ENCODE results near the gene ARFGAP3.

The ARFGAP3 gene

GRCh38 chr22:42825796-42826195 is 31.3 kb downstream of the ARFGAP3 start:
- in situ Hi-C loops (cut with MboI; ENCODE audit: low sequenced_read_pairs): no loop called here

GRCh38 chr22:42821386-42821785 is 35.7 kb downstream of the ARFGAP3 start:
- in situ Hi-C loops (cut with MboI; ENCODE audit: low sequenced_read_pairs): no loop called here

GRCh38 chr22:42820045-42820763 is 36.9 kb downstream of the ARFGAP3 start:
- in situ Hi-C loops (cut with MboI; ENCODE audit: low sequenced_read_pairs): no loop called here

GRCh38 chr22:42819412-42820044 is 37.5 kb downstream of the ARFGAP3 start:
- in situ Hi-C loops (cut with MboI; ENCODE audit: low sequenced_read_pairs): no loop called here

GRCh38 chr22:42817556-42817955 is 39.5 kb downstream of the ARFGAP3 start:
- in situ Hi-C loops (cut with MboI; ENCODE audit: low sequenced_read_pairs): no loop called here

GRCh38 chr22:42816336-42816735 is 40.7 kb downstream of the ARFGAP3 start:
- in situ Hi-C loops (cut with MboI; ENCODE audit: low sequenced_read_pairs): no loop called here

- in situ Hi-C loops (cut with MboI; ENCODE audit: low sequenced_read_pairs): no loop called here
These were observed 42.5 kb downstream of the ARFGAP3 start for GRCh38 chr22:42814616-42815015.

GRCh38 chr22:42814215-42814614 is 42.9 kb downstream of the ARFGAP3 start:
- in situ Hi-C loops (cut with MboI; ENCODE audit: low sequenced_read_pairs): no loop called here

- in situ Hi-C loops (cut with MboI; ENCODE audit: low sequenced_read_pairs): no loop called here
These were observed 43.6 kb downstream of the ARFGAP3 start for GRCh38 chr22:42813501-42813900.

GRCh38 chr22:42811459-42811858 is 45.6 kb downstream of the ARFGAP3 start:
- in situ Hi-C loops (cut with MboI; ENCODE audit: low sequenced_read_pairs): no loop called here

- in situ Hi-C loops (cut with MboI; ENCODE audit: low sequenced_read_pairs): no loop called here
These were observed 48.6 kb downstream of the ARFGAP3 start for GRCh38 chr22:42808521-42808920.

GRCh38 chr22:42807185-42807584 is 49.9 kb downstream of the ARFGAP3 start:
- in situ Hi-C loops (cut with MboI; ENCODE audit: low sequenced_read_pairs): no loop called here

GRCh38 chr22:42805998-42806830 is 50.9 kb downstream of the ARFGAP3 start:
- in situ Hi-C loops (cut with MboI; ENCODE audit: low sequenced_read_pairs): no loop called here

- in situ Hi-C loops (cut with MboI; ENCODE audit: low sequenced_read_pairs): no loop called here
These were observed 51.8 kb downstream of the ARFGAP3 start for GRCh38 chr22:42805016-42805997.

- in situ Hi-C loops (cut with MboI; ENCODE audit: low sequenced_read_pairs): no loop called here
These were observed 53.7 kb downstream of the ARFGAP3 start for GRCh38 chr22:42803389-42803788.

- in situ Hi-C loops (cut with MboI; ENCODE audit: low sequenced_read_pairs): no loop called here
These were observed 55.6 kb downstream of the ARFGAP3 start for GRCh38 chr22:42801252-42802080.

- in situ Hi-C loops (cut with MboI; ENCODE audit: low sequenced_read_pairs): no loop called here
These were observed 56.4 kb downstream of the ARFGAP3 start for GRCh38 chr22:42800451-42801251.

GRCh38 chr22:42799461-42800405 is 57.3 kb downstream of the ARFGAP3 start:
- in situ Hi-C loops (cut with MboI; ENCODE audit: low sequenced_read_pairs): no loop called here

Measured in HL-60/S4 treated with retinoic acid at 250 ng/mL for 4 days and 3 days (cell line).